GM18526 (cell line): ENCODE measurements around the gene TSR1.

ENCODE experiments used
- POLR2A ChIP-seq: IDR thresholded peaks from 3 replicates; pipeline ENCODE4 v1.6.1; 2011; ENCODE audit not compliant: insufficient read length; ENCODE audit errors: extremely low read depth

TSR1 gene

GRCh38 chr17:2279707-2280106 lies 56.5 kb downstream of the TSR1 start:
- TF ChIP-seq POLR2A = no peak

- TF ChIP-seq POLR2A = no peak
Observed at GRCh38 chr17:2277429-2278170, 58.7 kb downstream of the TSR1 start.

- TF ChIP-seq POLR2A = no peak
Observed at GRCh38 chr17:2275722-2276121, 60.5 kb downstream of the TSR1 start.

GRCh38 chr17:2274414-2274813 lies 61.8 kb downstream of the TSR1 start:
- TF ChIP-seq POLR2A = no peak
